Measurements from ENCODE around the gene AMOTL1.

GRCh38 chr11:94821439-94821838 is 53.3 kb downstream of the AMOTL1 start:
- TF ChIP-seq CTCF (IDR thresholded peaks at IDR 0.05): no peak
- no peak for TF ChIP-seq POLR2A (IDR thresholded peaks at IDR 0.05)

Data from right lobe of liver (tissue), 4 donors.